Activated CD8-positive, alpha-beta memory T cell treated with anti-CD3 and anti-CD28 coated beads for 1 hour (primary cell): ENCODE results near the gene TRAF2.

ENCODE experiments used
- DNase-seq, 2 donors: peaks; one replicate each; pipeline ENCODE4 v3.0.0-alpha.2; 2020; ENCODE audit warnings: low read depth in 1 of 2; ENCODE audit errors: extremely low read depth in 1 of 2

Gene TRAF2

GRCh38 chr9:136947028-136947891, 60.9 kb downstream of the TRAF2 start:
- DNase-seq: no peak

GRCh38 chr9:136947955-136948510, 61.7 kb downstream of the TRAF2 start:
- DNase-seq: no peak

DNA sequence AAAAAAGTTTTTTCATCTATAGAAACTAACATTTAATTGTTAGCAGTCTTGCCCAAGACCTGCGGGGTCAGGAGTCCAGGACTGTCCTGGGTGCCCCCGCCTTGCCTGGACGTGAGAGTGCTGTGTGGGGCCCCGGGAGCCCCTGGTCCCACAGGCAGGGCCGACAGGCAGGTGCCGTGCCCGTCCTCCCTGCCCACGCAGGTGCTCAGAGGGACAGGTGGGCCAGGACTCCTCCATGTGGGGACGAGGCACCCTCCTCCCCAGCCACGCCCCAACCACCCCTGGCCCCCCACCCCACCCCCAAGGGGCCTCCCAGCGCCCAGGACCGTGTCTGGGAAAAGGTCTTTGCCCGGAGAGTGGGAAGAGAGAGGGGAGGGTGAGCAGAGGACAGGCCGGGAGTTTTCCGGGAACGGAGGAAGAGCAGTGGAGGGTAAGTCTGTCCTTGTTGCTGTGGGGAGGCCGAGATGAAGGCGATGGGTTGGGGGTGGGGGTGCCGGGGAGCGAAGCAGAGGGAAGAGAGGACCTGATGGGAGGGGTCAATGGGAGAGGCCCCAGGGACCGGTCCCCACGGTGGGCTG, 63.0 kb downstream of the TRAF2 start:
- no peak for DNase-seq

DNA sequence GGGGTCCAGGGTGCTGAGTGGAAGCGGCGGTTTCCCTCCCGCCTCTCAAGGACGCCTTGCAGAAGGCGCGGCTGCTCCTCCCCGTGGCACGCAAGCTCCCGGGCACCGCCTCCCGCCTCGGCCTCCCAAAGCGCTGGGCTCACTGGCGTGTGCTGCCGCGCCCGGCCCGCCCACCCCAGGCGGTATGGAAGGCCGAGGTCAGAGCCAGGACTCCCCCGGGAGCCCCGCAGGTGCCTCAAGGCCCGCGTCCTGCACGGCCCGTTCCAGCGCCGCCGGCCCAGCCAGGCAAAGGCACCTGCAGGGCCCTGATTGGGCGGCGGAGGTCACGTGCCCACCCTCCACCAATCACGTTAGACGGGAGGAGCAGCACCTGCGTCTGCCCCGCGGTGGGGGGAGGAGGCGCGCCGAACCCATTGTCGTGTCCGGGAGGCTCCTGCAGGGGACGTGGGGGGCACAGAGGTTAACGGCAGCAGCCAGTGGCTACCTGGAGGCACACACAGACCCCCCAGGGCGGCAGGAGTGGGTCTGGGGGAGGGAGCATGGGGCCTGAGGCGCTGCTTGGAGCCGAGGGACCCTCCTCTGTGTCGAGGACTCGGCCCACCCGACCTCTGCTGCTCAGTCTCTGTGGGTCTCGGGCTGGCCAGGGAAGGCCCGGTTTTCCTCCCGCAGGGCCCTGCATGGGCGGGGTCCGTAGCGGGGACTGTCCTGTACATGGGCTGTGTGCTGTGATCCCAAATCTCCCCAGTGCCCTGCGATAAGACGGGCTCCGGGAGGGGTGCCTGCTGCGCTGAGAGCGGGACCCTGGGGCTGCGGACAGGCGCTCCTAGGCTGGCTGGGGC, 63.7 kb downstream of the TRAF2 start:
- DNase-seq: peak; percentile 95

- DNase-seq: no peak
Measured at GRCh38 chr9:136950656-136951276, 64.5 kb downstream of the TRAF2 start.

- no peak for DNase-seq
Measured at GRCh38 chr9:136951541-136952320, 65.4 kb downstream of the TRAF2 start, which contains the start of gene LCN12. Gene LCN12, plus strand, starts transcription at chr9:136952273. Its CDS starts 55 bp downstream, at chr9:136952328.

GRCh38 chr9:136952321-136952850, 66.1 kb downstream of the TRAF2 start:
- no peak for DNase-seq

DNA sequence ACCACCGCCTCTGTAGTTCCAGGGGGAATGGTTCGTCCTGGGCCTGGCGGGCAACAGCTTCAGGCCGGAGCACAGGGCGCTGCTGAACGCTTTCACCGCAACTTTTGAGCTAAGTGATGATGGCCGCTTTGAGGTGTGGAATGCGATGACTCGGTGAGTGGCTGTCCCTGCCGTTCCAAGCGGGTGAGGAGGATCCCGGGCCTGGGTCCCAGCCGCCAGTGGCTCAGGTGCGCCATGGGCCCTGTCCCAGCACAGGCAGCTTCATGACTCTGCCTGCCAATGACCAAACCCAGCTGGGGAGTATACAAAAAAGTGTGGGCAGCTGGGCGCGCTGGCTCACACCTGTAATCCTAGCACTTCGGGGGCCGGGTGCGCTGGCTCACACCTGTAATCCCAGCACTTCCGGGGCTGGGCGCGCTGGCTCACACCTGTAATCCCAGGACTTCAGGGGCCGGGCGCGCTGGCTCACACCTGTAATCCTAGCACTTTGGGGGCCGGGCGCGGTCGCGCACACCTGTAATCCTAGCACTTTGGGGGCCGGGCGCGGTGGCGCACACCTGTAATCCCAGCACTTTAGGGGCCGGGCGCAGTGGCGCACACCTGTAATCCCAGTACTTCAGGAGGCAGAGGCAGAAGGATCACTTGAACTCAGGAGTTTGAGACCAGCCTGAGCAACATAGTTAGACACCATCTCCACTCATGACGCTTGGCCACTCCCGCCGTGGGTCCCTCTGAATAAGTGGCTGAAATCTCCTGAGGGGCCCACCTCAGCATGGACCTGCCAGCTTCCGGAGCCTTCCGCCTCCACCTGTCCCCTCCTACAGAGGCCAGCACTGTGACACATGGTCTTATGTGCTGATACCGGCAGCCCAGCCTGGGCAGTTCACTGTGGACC, 66.8 kb downstream of the TRAF2 start:
- DNase-seq: no peak

DNA sequence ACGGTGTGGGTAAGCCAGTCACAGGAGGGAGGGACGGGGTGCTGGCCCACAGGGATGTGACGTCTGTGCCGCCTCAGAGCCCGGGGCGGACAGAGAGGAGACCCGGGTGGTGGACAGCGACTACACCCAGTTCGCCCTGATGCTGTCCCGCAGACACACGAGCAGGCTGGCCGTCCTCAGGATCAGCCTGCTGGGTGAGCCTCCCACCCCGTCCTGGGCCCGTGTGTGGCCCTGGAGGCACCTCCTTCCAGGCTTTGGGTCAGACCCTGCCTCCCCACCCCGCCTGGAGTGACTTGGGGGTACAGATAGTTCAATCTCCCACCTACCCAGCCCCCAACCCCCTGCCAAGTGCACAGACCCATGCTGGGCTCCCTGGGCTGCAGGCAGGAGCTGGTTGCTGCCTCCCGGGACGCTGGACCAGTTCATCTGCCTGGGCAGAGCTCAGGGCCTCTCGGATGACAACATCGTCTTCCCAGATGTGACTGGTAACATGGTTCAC, 67.5 kb downstream of the TRAF2 start:
- no peak for DNase-seq

- DNase-seq: no peak
Measured at GRCh38 chr9:136954270-136955083, 68.2 kb downstream of the TRAF2 start.

- DNase-seq: no peak
Measured at GRCh38 chr9:136955202-136955942, 69.1 kb downstream of the TRAF2 start.

DNA sequence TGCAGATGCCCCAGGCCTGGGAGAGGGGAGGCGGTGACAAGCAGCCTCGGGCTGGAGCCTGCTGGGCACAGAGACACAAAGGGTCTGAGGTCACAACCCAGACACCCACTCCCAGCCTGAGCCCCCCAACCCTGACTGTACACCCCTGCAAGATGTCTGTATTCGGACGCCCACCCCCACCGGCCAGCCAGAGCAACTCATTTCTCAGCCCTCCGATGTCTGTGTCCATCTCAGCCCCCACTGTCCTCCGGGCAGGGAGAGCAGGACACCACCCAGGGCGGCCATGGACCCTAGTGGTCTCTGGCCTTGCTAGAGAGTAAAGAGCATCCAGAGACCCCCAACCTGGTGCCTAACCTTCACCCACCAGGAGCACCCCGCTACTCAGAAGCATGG, 69.6 kb downstream of the TRAF2 start:
- no peak for DNase-seq

- DNase-seq: no peak
Measured at GRCh38 chr9:136956604-136957003, 70.3 kb downstream of the TRAF2 start.

GRCh38 chr9:136957461-136957860, 71.1 kb downstream of the TRAF2 start:
- DNase-seq: no peak

- DNase-seq: no peak
Measured at GRCh38 chr9:136957901-136958300, 71.6 kb downstream of the TRAF2 start.

GRCh38 chr9:136958473-136958872, 72.2 kb downstream of the TRAF2 start:
- no peak for DNase-seq
